Liver (tissue), 3 donors: ENCODE data around the gene CFAP74.

Experiments used
- CTCF ChIP-seq: fragments of 150-350 bp; IDR thresholded peaks from 2 replicates; pipeline ENCODE4 v1.5.1; 2017; ENCODE audit warnings: improper control_type of control experiment, low read depth, low read length; ENCODE audit not compliant: missing input control
- RXRA ChIP-seq, 2 donors: IDR thresholded peaks; 2 replicates each; pipeline ENCODE4 v1.6.1; 2017 to 2018; ENCODE audit warnings: antibody characterized with exemption in 2 of 2, mild to moderate bottlenecking in 1 of 2
- YY1 ChIP-seq: IDR thresholded peaks from 2 replicates; pipeline ENCODE4 v1.6.1; 2016; ENCODE audit warnings: antibody characterized with exemption, mild to moderate bottlenecking
- donor health status: healthy.
- donor health status: healthy.

- TF ChIP-seq CTCF (no peak), RXRA (IDR thresholded peaks at IDR 0.05) (no peak), YY1 (no peak)
Measured at GRCh38 chr1:1879942-1880341, 123.6 kb downstream of the CFAP74 start.
